Neural cell (in vitro differentiated cells): Measurements from ENCODE around the gene WDR5. TPM values are rescaled to one million over a fixed set of nuclear protein-coding genes. Genes with fewer than 3 reads are reported as not detected.

Experiments
- H2AFZ ChIP-seq: fragments of 200-600, 300-800 bp; sonication (generic), shearing (Covaris generic); 2 replicates; pipeline ENCODE4 v1.6.0; 2014; ENCODE audit warnings: low read depth, mild to moderate bottlenecking, antibody characterized with exemption, low read length, moderate library complexity
- H3F3A ChIP-seq: fragments of 200-600 bp; shearing (Covaris generic); 2 replicates; pipeline ENCODE4 v1.6.1; 2016; ENCODE audit warnings: mild to moderate bottlenecking, moderate library complexity, mixed read lengths, antibody characterized with exemption, low read length; ENCODE audit not compliant: insufficient read depth, poor library complexity, severe bottlenecking
- H3K27ac ChIP-seq: fragments of 200-600, 300-800 bp; sonication (generic), shearing (Covaris generic); 2 replicates; pipeline ENCODE4 v1.5.1; 2014; ENCODE audit warnings: mild to moderate bottlenecking, low read length, moderate library complexity
- H3K27me3 ChIP-seq: fragments of 300-800, 200-600 bp; sonication (generic), shearing (Covaris generic); 2 replicates; pipeline ENCODE4 v1.6.0; 2014; ENCODE audit warnings: mild to moderate bottlenecking, low read depth, low read length, moderate library complexity; ENCODE audit not compliant: insufficient read depth
- H3K36me3 ChIP-seq: fragments of 300-800, 200-600 bp; sonication (generic), shearing (Covaris generic); 2 replicates; pipeline ENCODE4 v1.5.1; 2014; ENCODE audit warnings: mild to moderate bottlenecking, antibody characterized with exemption, low read length, moderate library complexity; ENCODE audit not compliant: insufficient read depth
- H3K4me2 ChIP-seq: fragments of 300-800, 200-600 bp; sonication (generic), shearing (Covaris generic); 2 replicates; pipeline ENCODE4 v1.6.0; 2014; ENCODE audit warnings: mild to moderate bottlenecking, low read length
- H3K4me3 ChIP-seq: fragments of 300-800, 200-600 bp; sonication (generic), shearing (Covaris generic); 2 replicates; pipeline ENCODE4 v1.5.1; 2014; ENCODE audit warnings: mild to moderate bottlenecking, low read length, moderate library complexity
- H3K79me2 ChIP-seq: fragments of 200-600 bp; shearing (Covaris generic); replicated peaks from 2 replicates; pipeline ENCODE4 v1.6.0; 2014; ENCODE audit warnings: mild to moderate bottlenecking, low read length, moderate library complexity; ENCODE audit not compliant: insufficient read depth
- H3K9ac ChIP-seq: fragments of 300-800, 200-600 bp; sonication (generic), shearing (Covaris generic); 2 replicates; pipeline ENCODE4 v1.6.1; 2016; ENCODE audit warnings: mild to moderate bottlenecking, low read length, mixed read lengths
- H3K9me2 ChIP-seq: fragments of 200-600 bp; shearing (Covaris generic); 2 replicates; pipeline ENCODE4 v1.6.1; 2016; ENCODE audit warnings: mild to moderate bottlenecking, low read length, mixed read lengths; ENCODE audit not compliant: insufficient read depth
- H3K9me3 ChIP-seq: fragments of 200-600, 300-800 bp; sonication (generic), shearing (Covaris generic); 2 replicates; pipeline ENCODE4 v1.6.1; 2016; ENCODE audit warnings: mild to moderate bottlenecking, mixed run types, low read length, moderate library complexity, mixed read lengths
- H4K20me1 ChIP-seq: fragments of 200-600 bp; shearing (Covaris generic); 2 replicates; pipeline ENCODE4 v1.6.1; 2016; ENCODE audit warnings: mild to moderate bottlenecking, mixed run types; ENCODE audit not compliant: insufficient read depth
- EP300 ChIP-seq: fragments of 450-650 bp; conservative IDR thresholded peaks from 2 replicates; pipeline ENCODE4 v1.6.1; 2014; ENCODE audit warnings: antibody characterized with exemption, mild to moderate bottlenecking, moderate library complexity; ENCODE audit not compliant: poor library complexity, severe bottlenecking
- EZH2 ChIP-seq: fragments of 200-600, 300-800 bp; shearing (Covaris generic), sonication (generic); IDR thresholded peaks from 2 replicates; pipeline ENCODE4 v1.6.1; 2014; ENCODE audit warnings: antibody characterized with exemption, low read length, borderline replicate concordance, mild to moderate bottlenecking; ENCODE audit not compliant: insufficient read depth, poor library complexity, severe bottlenecking
- MXI1 ChIP-seq: fragments of 450-650 bp; conservative IDR thresholded peaks from 2 replicates; pipeline ENCODE4 v1.6.1; 2014; ENCODE audit warnings: antibody characterized with exemption, mild to moderate bottlenecking; ENCODE audit not compliant: poor library complexity, severe bottlenecking
- POLR2AphosphoS5 ChIP-seq: IDR thresholded peaks from 2 replicates; pipeline ENCODE4 v1.6.1; 2012
- RAD21 ChIP-seq: fragments of 450-650 bp; conservative IDR thresholded peaks from 2 replicates; pipeline ENCODE4 v1.6.1; 2014; ENCODE audit warnings: antibody characterized with exemption, mild to moderate bottlenecking, moderate library complexity
- REST ChIP-seq: IDR thresholded peaks from 2 replicates; pipeline ENCODE4 v1.6.1; 2012; ENCODE audit warnings: borderline replicate concordance
- SMC3 ChIP-seq: fragments of 450-650 bp; conservative IDR thresholded peaks from 2 replicates; pipeline ENCODE4 v1.6.1; 2014; ENCODE audit warnings: antibody characterized with exemption, mild to moderate bottlenecking, moderate library complexity; ENCODE audit not compliant: poor library complexity
- TAF1 ChIP-seq: IDR thresholded peaks from 2 replicates; pipeline ENCODE4 v1.6.1; 2012; ENCODE audit warnings: low read depth
- polyA plus RNA-seq: library from polyadenylated mRNA; depleted of rRNA; stranded (reverse); fragments of >200 nt; gene quantifications from 2 replicates; pipeline ENCODE4 v1.2.3, GENCODE V29; 2014
- TF ChIP-seq, protein P1 (sequence below): fragments of 450-650 bp; IDR thresholded peaks from 2 replicates; pipeline ENCODE4 v1.5.1; 2014; ENCODE audit warnings: antibody characterized with exemption, mild to moderate bottlenecking, moderate library complexity; ENCODE audit not compliant: poor library complexity, severe bottlenecking

Gene WDR5
- polyA plus RNA-seq, 1 donor from 2014 or later, result 40.2 TPM

- TF ChIP-seq REST (no peak), MXI1 (no peak), POLR2AphosphoS5 (no peak), TAF1 (no peak), EP300 (no peak)
- TF ChIP-seq, protein P1, sequence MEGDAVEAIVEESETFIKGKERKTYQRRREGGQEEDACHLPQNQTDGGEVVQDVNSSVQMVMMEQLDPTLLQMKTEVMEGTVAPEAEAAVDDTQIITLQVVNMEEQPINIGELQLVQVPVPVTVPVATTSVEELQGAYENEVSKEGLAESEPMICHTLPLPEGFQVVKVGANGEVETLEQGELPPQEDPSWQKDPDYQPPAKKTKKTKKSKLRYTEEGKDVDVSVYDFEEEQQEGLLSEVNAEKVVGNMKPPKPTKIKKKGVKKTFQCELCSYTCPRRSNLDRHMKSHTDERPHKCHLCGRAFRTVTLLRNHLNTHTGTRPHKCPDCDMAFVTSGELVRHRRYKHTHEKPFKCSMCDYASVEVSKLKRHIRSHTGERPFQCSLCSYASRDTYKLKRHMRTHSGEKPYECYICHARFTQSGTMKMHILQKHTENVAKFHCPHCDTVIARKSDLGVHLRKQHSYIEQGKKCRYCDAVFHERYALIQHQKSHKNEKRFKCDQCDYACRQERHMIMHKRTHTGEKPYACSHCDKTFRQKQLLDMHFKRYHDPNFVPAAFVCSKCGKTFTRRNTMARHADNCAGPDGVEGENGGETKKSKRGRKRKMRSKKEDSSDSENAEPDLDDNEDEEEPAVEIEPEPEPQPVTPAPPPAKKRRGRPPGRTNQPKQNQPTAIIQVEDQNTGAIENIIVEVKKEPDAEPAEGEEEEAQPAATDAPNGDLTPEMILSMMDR, result no peak
- Histone ChIP-seq H4K20me1 (no peaks in the 10 kb centered on the region), H3K9me3 (no peaks in the 10 kb centered on the region), H3F3A (no peaks in the 10 kb centered on the region), H3K27ac (no peak overlapping the region), H3K27me3 (no peaks in the 10 kb centered on the region), H3K9me2 (no peaks in the 10 kb centered on the region), H2AFZ (no peak overlapping the region), H3K36me3 (no peaks in the 10 kb centered on the region), H3K79me2 (no peaks in the 10 kb centered on the region), H3K9ac (no peak overlapping the region), H3K4me2 (no peak overlapping the region), H3K4me3 (no peak overlapping the region)
These were observed 36.6 kb downstream of the WDR5 start for GRCh38 chr9:134172198-134173126.

GRCh38 chr9:134173127-134174072, 37.5 kb downstream of the WDR5 start:
- no peaks in the 10 kb centered on the region for H3K27me3 ChIP-seq
- H3K9me2 ChIP-seq, result no peaks in the 10 kb centered on the region
- H3K27ac ChIP-seq, result no peak overlapping the region
- H3K36me3 ChIP-seq, result no peaks in the 10 kb centered on the region
- H3K9me3 ChIP-seq, result no peaks in the 10 kb centered on the region
- no peaks in the 10 kb centered on the region for H3F3A ChIP-seq
- H2AFZ ChIP-seq, result no peak overlapping the region
- H3K4me2 ChIP-seq, result no peak overlapping the region
- H4K20me1 ChIP-seq, result no peaks in the 10 kb centered on the region
- H3K9ac ChIP-seq, result no peak overlapping the region
- H3K79me2 ChIP-seq, result no peaks in the 10 kb centered on the region
- no peak overlapping the region for H3K4me3 ChIP-seq
- TF ChIP-seq MXI1 (no peak), EP300 (no peak), SMC3 (no peak), POLR2AphosphoS5 (no peak), TAF1 (no peak), EZH2 (no peak), REST (no peak), RAD21 (no peak)
- TF ChIP-seq, protein P1, result no peak
